ENCODE data around the gene LTC4S.

GRCh38 chr5:179753971-179754370 lies 39.8 kb upstream of the LTC4S start:
- no peak for TF ChIP-seq CTCF (IDR thresholded peaks at IDR 0.05; ENCODE audit: low read length)
- no peak for TF ChIP-seq EZH2 (IDR thresholded peaks at IDR 0.05; ENCODE audit: borderline replicate concordance, low read length)

Data from OCI-LY1 (cell line).